ELR (cell line): ENCODE results near the gene TRIM7.

Experiments used
- DNase-seq: peaks from one replicate; pipeline ENCODE4 v3.0.0-alpha.2; 2015; ENCODE audit warnings: low read depth

The TRIM7 gene

DNA sequence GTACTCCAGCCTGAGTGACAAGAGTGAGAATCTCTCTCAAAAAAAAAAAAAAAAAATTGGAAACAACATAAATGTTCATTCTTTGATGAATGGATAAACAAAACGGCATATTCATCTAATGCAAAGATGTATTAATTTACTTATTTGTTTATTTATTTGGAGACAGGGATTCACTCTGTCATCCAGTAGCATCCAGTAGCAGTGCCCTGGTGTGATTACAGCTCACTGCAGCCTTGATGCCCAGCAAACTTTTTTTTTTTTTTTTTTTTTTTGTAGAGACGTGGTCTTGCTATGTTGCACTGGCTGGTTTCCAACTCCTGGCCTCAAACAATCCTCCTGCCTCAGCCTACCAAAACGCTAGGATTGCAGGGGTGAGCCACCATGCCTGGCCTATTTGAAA, 33.2 kb downstream of the TRIM7 start:
- no peak for DNase-seq

DNA sequence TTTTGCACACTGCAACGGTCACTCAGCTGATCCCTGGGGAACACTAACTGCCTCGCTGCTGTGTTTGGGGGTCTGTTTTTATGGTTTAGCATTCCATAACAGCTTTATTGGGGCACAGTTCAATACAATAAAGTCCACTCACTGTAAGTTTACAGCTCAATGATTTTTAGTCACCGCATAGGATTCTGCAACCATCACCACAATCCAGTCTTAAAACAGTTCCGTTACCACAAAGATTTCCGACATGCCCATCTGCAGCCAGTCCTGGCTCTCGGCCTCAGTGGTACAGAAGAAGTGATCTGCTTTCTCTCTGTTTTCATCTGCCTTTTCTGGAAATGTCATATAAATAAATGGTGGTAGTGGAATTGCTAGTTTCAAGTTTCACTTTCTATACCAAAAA, 34.0 kb downstream of the TRIM7 start:
- peak; percentile 53 for DNase-seq

DNA sequence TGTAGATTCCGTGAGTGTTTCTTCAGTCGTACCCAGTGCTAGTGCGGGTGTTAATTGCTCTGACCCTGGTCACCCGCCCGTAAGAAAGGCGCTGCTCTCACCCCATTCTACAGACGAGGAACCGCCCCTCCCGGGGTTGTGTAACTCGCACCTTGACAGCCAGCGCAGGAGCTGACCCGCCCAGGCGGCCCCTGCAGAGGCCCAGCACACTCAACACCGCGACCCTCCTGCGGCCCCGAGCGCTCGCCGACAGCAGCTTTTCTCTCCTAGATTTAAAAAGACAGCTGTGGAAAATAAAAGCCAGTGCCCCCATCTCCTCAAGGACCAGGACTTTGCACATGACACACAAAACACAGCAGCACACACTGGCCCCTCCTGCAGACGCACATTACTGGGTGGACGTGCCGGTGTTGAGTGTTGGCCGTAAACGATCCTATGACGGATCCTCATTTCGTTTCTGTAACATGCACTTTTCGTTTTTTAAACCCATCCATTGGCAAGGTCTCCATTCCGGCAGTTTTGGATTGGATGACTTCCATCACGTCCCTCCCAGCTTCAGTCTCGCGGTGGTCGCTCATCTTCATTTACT, 34.7 kb downstream of the TRIM7 start:
- DNase-seq = no peak

DNA sequence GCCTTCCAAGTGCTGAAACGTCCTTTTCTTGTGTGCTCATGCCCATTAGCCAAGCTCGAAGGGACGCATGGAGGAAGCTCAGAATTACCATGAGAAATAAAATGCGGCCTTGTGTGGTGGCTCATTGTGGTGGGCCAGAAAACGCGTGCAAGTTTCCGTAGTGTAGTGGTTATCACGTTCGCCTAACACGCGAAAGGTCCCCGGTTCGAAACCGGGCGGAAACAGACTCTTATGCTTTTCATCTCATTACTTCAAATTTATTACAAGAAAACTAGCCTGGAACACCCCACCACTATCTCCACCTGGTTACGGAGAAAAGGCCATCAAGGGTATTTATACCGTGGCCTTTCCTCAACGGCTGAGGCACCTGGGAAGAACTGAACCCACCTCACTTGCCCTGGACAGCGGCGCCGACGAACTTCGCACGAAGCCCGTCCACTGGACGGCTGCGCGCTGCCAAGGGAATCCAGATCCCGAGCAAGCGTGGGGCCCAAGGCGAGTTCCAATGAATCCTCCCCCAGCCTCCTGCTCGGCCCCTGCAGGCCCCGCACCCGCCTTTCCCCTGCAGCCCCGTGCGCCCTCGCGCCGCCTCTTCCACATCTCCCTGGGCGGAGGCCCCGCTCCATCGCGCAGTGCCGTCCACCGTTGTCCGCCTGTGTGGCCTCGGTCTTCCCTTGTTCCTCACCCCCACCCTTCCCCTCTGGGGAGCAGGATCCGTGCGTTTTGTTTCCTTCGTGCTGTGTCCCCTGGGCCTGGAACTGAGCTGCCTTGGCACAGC, 35.3 kb downstream of the TRIM7 start:
- peak; percentile 82 for DNase-seq

DNA sequence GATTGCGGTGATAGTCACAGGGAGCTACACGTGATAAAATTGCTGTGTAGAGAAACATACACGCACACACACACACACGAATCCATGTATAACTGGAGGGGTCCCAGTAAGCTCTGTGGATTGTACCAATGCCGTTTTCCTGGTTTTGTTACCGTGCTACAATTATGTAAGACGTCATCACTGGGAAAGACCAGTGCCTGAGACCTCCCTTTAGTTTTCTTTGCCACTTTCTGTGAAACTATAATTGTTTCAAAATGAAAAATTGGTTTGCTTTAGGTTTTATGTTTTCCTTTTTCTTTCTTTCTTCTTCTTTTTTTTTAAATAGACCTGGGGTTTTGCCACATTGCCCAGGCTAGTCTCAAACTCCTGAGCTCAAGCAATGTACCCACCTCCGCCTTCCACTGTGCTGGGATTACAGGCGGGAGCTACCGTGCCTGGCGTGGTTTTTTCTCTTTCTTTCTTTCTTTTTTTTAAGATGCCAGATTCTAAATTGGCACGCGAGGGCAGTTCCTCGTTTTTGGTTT, 36.3 kb downstream of the TRIM7 start:
- DNase-seq = no peak

DNA sequence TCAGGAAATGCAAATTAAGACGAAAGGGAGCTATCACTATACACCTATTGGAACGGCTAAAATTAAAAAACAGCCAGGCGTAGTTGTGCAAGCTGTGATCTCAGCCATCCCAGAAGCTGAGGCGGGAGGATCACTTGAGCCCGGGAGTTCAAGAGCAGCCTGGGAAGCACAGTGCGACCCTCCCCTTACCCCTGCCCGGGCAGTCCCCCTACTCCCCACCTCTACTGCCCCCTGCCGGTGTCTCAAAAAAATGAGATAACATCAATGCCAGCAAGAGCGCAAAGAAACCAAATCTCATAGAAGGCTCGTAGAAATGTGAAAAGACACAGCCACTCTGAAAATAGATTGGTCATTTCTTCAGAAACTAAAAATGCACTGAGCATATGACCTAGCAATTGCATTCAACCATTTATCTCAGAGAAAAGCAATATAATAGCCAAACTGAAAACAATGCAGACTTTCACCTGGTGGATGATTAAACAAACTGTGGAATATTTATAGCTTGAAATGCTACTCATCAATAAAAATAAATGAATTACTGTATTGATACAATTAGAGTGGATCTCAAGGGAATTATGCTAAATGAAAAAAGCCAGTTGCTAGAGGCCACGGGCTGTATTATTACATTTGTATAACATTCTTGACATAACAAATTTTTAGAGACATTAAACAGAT, 37.0 kb downstream of the TRIM7 start:
- peak; percentile 28 for DNase-seq

DNA sequence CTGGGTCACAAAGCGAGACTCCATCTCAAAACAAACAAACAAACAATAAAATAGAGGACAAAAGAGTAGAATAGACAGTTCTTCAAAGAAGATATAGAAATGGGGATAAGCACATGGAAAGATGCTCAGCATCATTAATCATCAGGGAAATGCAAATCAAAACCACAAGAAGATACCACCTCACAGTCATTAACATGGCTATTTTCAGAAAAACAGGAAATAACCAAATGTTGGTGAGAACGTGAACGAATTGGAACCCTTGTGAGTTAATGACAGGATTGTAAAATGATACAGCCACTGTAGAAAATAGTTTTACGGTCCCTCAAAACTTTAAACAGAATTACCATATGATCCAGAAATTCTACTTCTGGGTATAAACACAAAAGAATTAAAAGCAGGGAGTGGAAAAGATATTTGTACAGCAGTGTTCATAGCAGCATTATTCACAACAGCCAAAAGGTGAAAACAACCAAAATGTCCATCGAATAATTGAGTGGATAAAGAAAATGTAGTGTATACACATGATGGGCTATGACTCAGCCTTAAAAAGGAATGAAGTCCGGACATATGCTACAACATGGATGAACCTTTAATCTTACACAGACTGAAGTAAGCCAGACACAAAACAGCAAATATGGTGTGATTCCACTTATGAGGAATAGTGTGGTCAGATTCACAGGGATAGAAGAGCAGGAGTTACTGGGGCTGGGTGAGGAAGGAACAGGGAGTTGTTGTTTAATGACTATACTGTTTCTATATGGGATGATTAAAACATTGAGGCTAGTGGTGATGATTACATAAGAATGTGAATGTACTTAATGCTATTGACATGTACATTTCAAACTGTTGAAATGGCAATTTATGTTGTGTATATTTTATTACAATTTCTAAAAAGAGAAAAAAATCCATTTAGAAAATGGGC, 37.9 kb downstream of the TRIM7 start:
- DNase-seq = peak; percentile 61

DNA sequence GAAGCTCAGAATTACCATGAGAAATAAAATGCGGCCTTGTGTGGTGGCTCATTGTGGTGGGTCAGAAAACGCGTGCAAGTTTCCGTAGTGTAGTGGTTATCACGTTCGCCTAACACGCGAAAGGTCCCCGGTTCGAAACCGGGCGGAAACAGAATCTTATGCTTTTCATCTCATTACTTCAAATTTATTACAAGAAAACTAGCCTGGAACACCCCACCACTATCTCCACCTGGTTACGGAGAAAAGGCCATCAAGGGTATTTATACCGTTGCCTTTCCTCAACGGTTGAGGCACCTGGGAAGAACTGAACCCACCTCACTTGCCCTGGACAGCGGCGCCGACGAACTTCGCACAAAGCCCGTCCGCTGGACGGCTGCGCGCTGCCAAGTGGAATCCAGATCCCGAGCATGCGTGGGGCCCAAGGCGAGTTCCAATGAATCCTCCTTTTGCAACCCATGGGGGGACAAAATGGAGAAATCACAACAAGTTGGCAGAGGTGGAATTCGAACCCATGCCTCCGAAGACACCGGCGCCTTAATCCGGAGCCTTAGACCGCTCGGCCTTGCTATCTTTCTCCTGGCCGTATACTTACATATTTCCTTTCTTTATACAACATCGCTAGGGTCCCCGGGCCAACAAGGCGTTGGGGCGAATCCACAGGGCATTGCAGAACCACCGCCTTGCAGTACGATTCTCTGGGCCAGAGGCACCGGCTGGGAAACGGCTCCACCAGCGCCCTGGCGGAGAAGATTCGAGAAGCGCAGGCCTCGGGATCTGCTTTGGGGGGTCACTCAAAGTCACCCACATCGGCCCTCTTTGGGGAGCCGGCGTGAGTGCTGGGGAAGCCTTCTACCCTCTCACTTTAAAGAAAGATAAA, 40.7 kb downstream of the TRIM7 start:
- peak; percentile 62 for DNase-seq

DNA sequence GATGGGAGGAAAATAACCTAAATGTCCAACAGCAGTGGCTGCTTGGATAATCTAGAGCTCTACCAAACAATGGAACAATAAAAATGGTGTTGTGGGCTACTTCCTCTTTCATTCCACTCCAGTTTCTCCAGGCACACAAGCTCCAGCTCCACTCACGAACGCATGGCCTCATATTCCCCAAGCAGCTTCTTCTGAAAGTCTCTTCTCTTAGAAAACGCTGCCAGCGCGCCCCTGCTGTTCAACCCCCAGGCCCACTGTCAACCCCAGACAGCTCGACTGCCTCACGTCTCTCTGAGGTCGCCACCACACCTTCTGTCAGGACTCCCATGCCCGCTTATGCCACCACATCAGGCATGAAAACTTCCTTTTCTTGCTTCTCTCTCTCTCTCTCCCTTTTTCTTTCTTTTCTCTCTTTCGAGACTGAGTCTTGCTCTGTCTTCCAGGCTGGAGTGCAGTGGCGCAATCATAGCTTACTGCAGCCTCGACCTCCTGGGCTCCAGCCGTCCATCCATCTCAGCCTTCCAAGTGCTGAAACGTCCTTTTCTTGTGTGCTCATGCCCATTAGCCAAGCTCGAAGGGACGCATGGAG, 41.4 kb downstream of the TRIM7 start:
- peak; percentile 33 for DNase-seq

DNA sequence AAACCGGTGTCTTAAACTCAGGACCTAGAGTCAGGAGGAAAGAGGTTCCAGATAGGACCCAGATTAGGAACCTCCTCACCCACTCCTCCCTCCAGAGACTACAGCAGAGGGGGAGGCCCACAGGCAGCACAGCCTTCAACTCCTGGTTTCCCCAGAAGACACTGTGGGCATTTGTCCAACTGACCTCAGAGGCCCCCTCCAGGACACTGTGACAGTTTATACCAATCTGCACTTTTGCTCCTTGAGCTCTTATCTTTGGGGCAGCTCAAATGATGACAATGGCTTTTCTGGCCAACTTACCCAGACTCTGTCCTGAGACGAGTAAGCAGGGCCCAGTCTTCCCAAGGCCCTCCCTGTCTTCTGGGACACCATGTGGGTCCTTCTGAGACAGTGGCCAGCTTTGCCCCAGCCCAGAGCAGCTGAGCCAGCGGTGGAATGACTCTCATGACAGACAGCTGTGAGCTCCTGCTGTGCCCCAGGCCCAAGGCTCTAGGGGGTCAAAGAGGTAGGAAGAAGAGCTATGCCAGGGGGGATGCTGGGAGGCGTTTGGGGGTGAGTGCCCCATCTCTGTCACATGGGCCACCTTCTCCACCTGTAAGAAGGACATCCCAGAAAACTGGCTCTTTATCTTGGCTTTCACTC, 43.3 kb downstream of the TRIM7 start:
- DNase-seq = no peak

DNA sequence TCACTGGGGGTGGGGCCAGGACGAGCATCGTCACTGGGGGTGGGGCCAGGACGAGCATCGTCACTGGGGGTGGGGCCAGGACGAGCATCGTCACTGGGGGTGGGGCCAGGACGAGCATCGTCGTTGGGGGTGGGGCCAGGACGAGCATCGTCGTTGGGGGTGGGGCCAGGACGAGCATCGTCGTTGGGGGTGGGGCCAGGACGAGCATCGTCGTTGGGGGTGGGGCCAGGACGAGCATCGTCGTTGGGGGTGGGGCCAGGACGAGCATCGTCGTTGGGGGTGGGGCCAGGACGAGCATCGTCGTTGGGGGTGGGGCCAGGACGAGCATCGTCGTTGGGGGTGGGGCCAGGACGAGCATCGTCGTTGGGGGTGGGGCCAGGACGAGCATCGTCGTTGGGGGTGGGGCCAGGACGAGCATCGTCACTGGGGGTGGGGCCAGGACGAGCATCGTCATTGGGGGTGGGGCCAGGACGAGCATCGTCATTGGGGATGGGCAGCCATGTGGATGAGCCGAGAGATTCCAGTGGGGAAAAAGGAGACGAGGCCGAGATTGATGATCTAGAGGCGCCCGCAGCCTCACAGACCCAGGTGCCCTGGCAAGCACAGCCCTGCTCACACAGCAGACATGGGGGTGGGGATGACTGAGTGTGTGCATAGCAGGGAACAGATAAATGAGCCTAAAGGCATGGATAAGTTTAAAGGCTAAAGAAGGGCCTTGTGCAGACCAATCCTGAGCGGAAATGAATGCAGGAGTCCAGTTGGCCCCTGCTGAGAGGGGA, 44.1 kb downstream of the TRIM7 start:
- DNase-seq = peak; percentile 82

DNA sequence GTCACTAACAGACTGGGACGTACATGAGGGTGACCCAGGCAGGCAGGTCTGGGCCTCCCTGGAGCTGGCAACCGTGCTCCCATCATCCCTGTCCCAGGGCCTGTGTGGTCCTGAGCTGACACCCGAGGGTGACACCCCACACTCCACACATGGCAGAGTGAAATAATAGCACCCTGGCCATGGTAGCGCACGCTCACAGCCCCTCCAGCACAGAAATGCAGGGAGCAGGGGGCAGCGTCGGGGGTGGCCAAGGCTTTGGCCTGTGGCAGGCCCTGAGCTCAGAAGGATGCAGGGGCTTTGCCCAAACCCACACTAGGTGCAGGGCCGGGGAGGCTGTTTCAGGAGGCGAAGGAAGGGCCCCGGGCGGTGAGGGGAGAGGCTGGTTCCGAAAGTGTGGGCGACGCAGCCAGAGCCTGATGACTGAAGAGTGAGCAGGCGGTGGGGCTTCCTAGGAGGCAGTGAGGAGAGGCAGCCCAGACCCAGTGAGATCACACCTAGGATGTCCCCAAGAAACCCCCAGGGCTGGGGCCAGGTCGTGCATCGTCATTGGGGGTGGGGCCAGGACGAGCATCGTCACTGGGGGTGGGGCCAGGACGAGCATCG, 44.7 kb downstream of the TRIM7 start:
- peak; percentile 85 for DNase-seq

DNA sequence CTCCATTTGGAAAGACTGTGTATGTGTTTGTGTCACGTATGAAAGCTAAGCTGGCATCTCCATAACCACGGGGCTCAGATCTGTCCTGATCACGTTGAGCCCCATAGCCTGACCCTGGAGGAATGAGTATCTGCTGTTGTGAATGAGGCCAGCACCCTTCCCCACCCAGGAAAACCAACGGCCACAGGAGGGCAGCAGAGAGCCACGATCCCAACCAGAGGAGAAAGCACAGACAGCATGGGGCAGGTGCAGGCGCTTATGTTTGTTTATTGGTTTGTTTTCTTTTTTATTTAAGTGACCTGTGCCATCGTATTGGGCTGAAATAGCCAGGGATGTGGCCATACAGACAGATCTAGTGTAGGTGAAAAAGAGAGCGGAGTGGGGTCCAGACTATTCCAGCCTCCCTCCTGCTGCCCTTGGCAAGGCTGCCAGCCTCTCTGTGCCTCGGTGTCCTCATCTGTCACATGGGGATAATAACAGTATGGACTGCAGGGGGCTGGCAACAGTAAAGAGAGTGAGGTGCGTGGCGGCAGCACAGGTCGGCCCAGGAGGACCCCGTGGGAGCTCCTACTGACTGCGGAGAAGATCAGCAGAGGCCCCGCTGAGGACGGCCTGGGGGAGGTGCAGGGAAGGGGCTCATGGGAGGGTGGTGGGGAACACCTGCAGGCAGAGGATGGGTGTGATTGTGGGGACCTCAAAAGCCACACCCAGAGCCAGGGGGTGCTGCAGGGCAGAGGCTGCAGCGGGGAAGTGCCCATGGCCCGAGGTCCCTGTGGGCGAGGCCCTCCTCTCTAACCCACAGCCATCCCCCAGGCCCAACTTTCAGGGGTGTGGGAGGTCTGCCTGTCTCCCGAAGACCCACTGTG, 45.5 kb downstream of the TRIM7 start:
- DNase-seq = peak; percentile 86

DNA sequence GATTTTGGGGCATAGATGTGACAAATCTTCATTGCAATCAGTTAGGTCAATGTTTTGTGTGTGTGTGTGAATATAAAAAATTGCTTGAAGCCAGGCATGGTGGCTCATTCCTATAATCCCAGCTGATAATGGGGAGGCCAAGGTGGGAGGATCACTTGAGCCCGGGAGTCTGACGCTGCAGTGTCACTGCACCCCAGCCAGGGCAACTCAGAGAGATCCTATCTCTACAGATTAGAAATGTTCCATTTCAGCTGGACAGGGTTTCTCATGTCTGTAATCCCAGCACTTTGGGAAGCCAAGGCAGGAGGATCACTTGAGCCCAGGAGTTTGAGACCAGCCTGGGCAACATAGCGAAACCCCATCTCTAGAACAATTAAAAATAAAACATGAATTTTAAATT, 46.1 kb downstream of the TRIM7 start:
- DNase-seq = no peak

DNA sequence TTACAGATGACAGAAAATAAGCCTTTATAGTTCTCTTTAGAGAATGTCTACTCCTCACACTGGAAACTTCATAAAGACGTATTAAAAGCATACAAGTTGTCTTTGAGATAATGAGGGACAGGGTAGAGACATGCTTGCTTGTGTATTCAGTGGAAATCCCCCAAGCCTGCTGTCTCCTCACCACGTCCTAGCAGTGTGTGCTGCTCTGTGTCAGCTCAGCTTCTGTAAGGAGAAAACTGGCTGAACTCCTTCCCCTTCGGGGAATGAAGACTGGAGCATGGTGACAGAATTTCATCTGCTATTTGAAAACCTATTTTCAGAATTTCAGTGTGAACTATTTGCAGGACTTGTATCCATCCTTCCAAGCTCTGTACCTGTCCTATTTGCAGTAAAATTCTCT, 48.2 kb downstream of the TRIM7 start:
- no peak for DNase-seq

DNA sequence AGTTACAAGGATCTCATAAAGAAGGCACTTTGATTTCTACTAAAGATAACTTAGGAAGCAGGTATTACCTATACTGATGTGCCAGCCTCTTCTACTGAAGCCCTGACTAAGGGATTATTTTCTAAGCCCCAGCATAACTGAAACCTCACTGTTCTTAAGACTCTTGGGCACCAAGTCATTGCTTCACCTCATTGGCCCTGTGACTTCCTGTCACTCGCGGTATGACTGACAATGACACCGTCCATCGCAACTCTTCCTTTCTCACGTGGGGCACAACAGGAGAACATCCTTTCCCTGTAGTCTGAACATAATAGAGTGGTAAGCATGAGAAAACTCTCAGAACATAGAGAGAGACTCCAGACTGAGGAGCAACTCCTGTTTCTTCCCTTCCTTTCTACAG, 51.2 kb downstream of the TRIM7 start:
- no peak for DNase-seq

DNA sequence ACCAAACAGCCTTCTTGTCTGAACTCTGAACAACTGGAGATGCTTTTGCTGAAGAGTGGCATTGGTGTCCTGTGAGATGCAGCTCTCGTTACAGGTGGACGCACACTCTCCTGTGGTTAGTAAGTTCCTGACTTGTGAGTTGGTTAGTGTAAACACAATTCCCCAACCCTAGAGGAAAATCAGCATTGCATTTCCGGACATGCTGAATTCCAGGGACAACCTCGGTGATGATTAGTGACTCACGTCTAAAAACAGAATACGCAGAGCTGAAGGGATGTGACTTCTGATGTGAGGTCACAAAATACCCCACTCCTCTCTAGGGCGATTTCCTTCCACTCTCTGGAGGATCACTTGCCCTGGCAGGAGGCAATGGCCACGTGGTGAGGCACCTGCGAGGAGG, 52.6 kb downstream of the TRIM7 start:
- DNase-seq = peak; percentile 84

DNA sequence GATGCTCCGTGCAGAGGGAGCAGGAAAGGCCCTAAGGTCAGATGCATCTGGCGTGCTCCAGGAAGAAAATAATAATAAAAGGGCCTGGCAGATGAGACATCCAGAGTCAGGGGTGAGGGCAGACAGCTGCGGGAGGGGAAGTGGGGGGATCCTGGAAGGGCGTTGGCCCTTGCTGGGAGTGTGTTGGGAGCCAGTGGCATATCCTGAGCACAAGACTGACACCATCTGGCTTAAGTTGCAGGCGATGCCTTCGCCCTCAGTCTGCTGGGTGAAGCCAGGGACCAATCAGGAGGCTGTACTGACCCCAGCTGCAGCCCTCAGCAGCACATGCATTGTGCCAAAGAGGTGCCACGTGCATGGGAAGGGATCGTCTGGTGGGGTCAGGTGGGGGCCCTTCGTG, 53.9 kb downstream of the TRIM7 start:
- peak; percentile 37 for DNase-seq
